GM04504 (cell line): ENCODE data around the gene ARAP1.

ENCODE experiments used
- DNase-seq: peaks from one replicate; pipeline ENCODE4 v3.0.0-alpha.2; 2012; ENCODE audit warnings: low read depth

The ARAP1 gene

GRCh38 chr11:72723508-72723907 lies 28.7 kb downstream of the ARAP1 start:
- DNase-seq = no peak

GRCh38 chr11:72722050-72722748 lies 30.0 kb downstream of the ARAP1 start:
- peak; percentile 66 for DNase-seq

DNA sequence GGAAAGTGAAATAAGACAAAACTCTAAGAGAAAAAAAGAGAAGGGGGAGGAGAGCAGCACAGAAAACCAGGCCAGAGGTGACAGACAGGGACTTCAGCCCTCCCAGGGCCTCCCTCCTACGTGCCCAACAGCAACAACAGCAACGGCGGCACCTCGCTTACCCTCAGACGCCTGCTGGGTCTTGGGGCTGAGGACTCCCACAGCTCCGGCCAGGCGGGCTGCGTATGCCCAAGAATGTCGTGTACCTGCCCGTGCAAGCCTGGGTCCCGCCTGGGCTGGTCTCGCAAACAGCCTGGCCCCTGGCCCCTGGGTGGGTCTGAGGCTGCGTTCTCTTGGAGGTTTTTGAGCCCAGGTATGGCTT lies 30.5 kb downstream of the ARAP1 start:
- DNase-seq = no peak

- no peak for DNase-seq
These were observed 30.9 kb downstream of the ARAP1 start for GRCh38 chr11:72721276-72721675.

DNA sequence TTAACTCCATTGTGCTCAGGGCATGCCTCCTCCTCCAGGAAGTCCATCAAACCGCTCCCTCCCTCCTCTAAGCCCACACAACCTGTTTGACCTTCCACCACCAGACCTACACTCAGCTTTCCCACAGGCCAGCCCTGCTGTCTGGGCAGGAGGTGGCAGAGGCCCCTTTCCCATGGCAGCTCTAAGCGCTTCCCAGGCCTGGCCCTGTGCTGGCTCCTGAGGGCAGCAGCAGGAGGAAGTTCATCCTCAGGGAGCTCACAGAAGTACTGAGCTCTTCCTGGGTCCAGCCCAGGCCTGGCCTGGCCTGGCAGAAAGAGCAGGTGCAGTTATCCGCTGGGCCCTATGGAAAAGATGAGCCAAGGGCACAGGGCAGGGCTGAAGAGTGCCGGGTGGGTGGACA lies 31.4 kb downstream of the ARAP1 start:
- no peak for DNase-seq

DNA sequence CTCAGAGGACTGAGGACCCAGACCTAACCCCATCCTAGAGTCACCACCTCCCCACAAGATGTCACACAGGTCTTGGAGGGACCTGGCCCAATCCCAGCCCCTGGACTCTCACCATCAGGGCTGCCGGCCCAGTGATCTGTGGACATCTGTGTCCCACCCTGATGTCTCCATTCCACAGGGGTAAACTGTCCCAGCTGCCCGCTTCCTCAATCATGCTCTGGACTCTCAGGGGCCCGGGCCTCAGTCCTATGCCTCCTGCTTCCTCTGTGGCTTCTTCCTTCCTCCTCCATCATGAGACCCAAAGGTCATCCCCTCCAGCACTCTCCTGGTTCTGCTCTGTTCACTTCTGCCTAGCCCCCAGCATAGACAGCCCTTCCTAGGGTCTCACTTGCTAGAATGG lies 32.2 kb downstream of the ARAP1 start:
- DNase-seq = no peak

GRCh38 chr11:72719551-72719950 lies 32.7 kb downstream of the ARAP1 start:
- DNase-seq = no peak

DNA sequence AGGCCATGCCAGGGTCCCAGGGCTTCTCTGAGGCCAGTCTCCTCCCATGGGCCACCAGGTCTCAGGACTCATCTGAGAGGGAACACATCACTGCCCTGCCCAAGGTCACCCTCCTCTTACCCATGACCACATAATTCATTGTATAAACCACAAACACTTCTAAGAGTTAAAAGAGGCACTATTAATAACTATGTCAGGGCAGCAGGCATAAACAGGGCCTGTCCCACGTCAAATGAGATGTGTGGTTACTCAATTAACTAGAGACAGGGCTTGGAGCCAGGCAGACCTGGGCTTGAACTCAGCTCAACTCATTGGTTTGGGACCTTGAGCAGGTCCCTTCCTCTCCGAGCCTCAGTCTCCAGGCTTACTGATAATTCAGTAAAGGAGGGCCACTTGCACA lies 33.1 kb downstream of the ARAP1 start:
- no peak for DNase-seq

GRCh38 chr11:72718101-72718501 lies 34.1 kb downstream of the ARAP1 start:
- DNase-seq = no peak

DNA sequence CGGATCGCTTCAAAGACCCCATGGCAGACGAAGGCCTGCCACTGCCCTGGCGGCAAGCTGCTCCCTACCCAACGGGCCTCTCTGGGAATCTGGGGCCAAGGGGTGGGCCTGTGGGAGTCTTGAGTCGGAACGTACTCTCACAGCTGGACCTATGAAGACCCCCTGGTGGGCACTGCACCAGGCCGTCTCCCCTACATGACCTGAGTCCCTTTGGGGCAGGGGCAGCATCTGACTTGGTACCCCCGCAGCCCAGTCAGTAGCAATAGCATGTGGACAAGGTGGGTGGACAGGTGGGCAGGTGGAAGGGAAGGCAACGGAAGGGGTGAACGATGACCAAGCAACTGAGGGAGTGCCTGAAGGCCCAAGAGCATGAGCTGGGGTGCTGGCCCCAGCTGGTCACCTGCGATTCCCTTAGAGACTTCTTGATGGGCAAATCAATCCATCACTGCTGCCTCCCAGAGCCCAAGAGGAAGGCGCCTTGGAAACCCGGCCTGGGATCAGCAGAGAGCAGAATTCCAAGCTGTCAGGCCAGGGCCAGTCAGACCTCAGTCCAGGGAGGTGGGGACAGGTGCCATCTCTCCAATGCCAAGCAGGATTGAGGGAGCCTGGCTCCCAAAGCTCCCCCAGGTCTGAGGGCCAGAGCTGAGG lies 35.3 kb downstream of the ARAP1 start:
- no peak for DNase-seq

- DNase-seq = no peak
These were observed 35.9 kb downstream of the ARAP1 start for GRCh38 chr11:72716290-72716689.

GRCh38 chr11:72712841-72713240 lies 39.4 kb downstream of the ARAP1 start:
- no peak for DNase-seq

DNA sequence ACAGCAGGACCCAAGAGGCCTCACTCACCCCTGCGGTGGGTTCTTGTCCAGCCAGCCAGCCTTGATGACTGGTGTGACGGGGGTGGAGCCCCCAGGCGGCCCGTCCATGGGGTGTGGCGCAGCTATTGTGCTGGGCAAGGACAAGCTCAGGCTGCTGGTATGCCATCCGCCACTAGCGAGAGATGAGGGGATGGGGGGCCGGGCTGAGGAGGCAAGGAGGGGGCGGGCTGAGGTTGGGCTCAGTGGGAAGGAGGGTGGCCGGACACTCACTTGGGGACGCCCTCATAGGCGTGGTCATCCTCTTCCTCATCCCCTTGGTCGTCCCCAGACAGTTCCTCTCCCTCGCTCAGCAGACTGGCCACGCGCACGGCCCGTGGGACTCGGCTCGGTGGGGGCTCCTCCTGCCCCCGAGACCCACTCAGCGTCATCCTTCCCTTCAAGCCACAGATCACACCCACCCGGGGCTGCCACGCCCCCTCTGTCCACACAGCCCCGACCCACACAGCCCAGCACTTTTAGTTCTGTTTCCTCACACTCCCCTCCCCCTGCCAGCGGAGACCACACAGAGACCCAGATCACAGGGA lies 39.9 kb downstream of the ARAP1 start:
- DNase-seq = no peak

DNA sequence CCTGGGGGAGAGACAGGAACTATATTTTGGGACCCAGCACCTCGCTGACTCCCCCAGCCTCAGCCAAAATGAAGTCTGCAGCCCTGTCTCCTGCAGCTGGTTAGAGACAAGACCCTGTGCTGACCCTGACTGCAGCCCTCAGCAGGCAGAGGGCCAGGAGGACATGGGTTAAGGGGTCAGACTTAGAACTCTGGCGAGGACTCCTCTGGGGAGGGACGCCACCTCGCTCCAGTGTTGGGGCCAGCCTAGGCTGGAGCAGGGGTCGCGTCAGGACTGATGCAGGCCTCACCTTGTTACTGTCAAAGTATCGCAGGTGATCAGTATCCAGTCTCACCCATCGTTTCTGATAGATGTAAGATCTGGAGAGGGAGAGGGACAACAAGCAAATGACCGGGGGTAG lies 41.1 kb downstream of the ARAP1 start:
- no peak for DNase-seq

DNA sequence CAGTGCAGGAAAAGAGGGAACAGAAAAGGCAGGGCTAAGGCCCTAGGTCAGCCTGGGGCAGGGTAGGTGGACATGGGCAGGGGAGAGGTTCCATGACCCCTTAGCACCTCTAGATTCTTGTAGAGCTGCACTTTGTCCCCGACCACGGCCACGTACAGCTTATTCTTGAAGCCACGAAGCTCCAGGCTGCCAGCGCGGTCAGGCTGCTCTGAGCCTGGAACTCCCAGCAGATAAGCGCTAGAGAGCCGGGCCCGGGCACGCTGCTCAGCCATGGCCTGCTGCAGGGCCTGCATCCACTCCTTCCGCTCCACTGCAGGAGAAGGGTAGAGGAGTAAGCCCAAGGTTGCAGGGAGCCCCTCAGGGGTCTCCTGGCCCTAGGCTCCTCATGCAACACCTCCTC lies 41.9 kb downstream of the ARAP1 start:
- DNase-seq = no peak

GRCh38 chr11:72709478-72710238 lies 42.5 kb downstream of the ARAP1 start:
- DNase-seq = no peak

DNA sequence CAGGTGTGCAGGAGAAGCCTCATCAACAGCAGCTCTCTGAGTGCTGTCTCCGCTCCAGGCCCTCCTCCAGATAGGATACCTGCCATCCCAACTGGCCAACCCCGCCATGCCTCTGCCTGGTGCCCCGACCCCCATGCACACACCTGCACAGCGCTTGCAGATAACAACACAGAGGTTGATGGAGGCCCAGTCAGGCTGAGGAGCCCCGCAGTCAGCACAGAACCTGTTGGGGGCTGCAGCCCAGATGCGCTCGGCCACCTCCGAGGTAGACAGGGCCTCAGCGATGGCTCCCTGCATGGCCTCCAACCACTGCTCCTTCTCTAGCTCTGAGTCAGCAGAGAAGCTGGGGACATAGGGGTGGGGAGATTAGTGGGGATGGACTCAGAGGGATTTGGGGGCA lies 45.2 kb downstream of the ARAP1 start:
- no peak for DNase-seq

- no peak for DNase-seq
These were observed 45.6 kb downstream of the ARAP1 start for GRCh38 chr11:72706579-72706978.

DNA sequence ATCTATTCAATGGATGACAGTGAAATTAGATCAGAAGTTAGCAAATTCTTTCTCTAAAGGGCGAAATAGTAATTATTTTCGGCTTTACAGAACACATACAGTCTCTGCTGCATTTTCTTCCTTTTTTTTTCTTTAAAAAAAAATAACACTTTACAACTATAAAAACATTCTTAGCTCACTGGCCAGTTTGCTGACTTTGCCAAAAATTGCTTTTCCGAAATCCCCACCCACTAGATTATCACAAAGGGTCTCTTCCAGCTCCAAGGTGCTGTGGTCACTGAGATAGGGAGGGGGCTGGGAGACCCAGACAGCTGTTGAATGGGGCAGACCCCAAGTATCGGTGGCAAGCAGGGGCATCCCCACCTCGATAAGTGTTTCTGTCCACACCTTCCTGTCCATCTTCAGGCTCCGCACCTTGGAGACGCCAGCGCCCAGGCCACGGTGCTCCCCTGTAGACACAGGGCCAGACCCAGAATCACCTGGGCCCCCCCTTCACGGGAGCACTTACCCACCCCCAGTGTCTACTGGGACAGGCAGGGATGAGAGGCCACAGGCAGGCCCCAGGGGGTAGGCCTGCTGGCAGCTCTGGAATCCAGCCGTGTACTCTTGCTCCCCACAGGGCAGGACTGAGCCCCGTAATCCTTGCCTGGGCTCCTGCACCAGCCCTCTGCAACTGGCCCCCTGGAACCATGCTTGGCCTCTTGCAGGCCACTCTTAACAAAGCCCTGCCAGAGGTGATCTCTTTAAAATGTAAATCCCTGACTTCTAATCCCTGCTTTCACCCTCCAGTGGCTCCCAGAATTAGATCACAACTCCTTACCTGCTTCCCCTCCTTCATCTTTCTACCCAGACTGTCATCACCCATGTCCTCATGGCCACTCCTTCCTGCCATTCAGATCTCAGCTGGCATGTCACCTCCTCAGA lies 46.5 kb downstream of the ARAP1 start:
- DNase-seq = no peak

DNA sequence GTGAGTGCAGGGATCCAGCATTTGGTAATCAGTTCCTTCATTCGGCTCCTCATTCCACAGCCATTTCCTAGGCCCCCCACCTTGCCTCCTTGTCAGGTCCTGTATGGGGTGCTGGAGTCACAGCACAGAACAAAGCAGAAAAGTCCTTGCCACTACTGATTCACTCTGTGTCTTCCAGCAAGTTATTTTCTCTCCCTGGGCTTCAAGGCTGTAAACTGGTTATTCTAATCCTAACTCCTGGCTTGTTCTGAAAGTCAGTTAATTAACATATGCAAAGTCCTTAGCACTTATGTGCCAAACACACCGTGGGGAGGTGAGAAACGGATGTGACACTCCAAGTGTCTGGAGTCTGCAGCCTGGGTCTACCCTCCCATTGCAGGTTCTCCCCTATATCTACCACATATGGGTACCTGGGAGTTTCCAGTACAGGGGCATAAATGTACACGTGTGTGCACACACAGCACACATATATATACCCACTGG lies 47.4 kb downstream of the ARAP1 start:
- no peak for DNase-seq

DNA sequence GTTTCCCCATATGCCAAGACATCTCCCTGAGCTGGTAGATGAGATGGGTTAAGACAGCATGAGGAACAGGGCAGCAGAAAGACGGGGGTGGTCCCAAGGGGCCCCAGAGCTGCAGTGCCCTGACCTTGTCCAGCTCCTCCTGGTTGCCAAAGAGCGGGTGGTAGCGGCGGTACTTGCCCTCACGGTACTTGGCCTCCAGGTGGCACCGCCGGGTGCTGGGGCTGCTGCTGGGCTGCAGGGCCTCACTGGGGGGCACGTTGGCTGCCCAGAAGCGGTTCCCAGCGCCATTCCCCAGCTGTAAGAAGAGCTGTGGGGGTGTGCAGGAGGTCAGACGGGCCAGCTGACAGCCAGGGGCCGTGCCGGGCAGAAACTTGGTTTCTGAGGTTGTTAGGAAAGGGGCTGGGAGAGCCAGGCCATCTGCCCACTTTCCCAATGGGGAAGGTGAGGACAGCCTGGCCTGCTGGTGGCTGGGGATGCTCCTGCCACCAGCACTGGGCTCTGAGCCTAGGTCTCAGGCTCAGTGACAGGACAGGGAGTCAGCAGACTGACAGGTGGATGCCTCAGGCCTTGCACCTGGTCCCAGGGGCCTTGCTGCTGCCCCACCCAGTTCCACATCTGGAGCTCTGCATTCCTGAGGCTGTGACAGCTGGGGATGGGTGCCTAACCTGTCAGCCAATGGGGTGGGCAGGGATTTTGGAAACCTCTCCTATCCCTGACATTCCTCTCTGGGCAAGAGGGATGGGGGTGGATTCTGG lies 48.0 kb downstream of the ARAP1 start:
- no peak for DNase-seq
